Smooth muscle cell (in vitro differentiated cells): ENCODE results near the gene KLF9. TPM values are rescaled to one million over a fixed set of nuclear protein-coding genes. Genes with fewer than 3 reads are reported as not detected.

Experiments
- DNase-seq: peaks from one replicate; lab custom pipeline; 2025; ENCODE audit not compliant: unreplicated experiment; lab: John Stamatoyannopoulos, UW
- H2AFZ ChIP-seq: fragments of 200-600 bp; sonication (generic); 2 replicates; pipeline ENCODE4 v1.6.0; 2016; ENCODE audit warnings: antibody characterized with exemption, low read depth, mild to moderate bottlenecking
- H3F3A ChIP-seq: fragments of 200-600 bp; sonication (generic); 2 replicates; pipeline ENCODE4 v1.6.0; 2017; ENCODE audit warnings: antibody characterized with exemption, low read depth
- H3K27ac ChIP-seq: fragments of 200-600 bp; sonication (generic); 2 replicates; pipeline ENCODE4 v1.5.1; 2016; ENCODE audit warnings: low read depth, mild to moderate bottlenecking
- H3K27me3 ChIP-seq: fragments of 200-600 bp; sonication (generic); 2 replicates; pipeline ENCODE4 v1.6.1; 2016; ENCODE audit warnings: low read depth, mild to moderate bottlenecking
- H3K36me3 ChIP-seq: fragments of 200-600 bp; sonication (generic); 2 replicates; pipeline ENCODE4 v1.5.1; 2016; ENCODE audit warnings: low read depth
- H3K4me1 ChIP-seq: fragments of 200-600 bp; sonication (generic); 2 replicates; pipeline ENCODE4 v1.5.1; 2016; ENCODE audit warnings: low read depth
- H3K4me2 ChIP-seq: fragments of 200-600 bp; sonication (generic); 2 replicates; pipeline ENCODE4 v1.6.0; 2016; ENCODE audit warnings: mild to moderate bottlenecking
- H3K4me3 ChIP-seq: fragments of 200-600 bp; sonication (generic); 2 replicates; pipeline ENCODE4 v1.5.1; 2016; ENCODE audit warnings: mild to moderate bottlenecking
- H3K79me2 ChIP-seq: fragments of 200-600 bp; sonication (generic); 2 replicates; pipeline ENCODE4 v1.6.0; 2016; ENCODE audit warnings: low read depth, mild to moderate bottlenecking
- H3K9ac ChIP-seq: fragments of 200-600 bp; sonication (generic); 2 replicates; pipeline ENCODE4 v1.6.0; 2016; ENCODE audit warnings: low read depth
- H3K9me3 ChIP-seq: fragments of 200-600 bp; sonication (generic); replicated peaks from 2 replicates; pipeline ENCODE4 v1.5.1; 2016; ENCODE audit warnings: low read depth
- H4K20me1 ChIP-seq: fragments of 200-600 bp; sonication (generic); 2 replicates; pipeline ENCODE4 v1.6.0; 2016; ENCODE audit warnings: low read depth
- WGBS: methylation state at CpG from one replicate; pipeline ENCODE4 v1.1.7; 2016; ENCODE audit warnings: low lambda C conversion rate; 5-methylcytosine and 5-hydroxymethylcytosine counted together
- polyA plus RNA-seq: library from polyadenylated mRNA; unstranded; fragments of >200 nt; fragmentation: Nextera tagmentation; extraction: Ambion mirVana; gene quantifications from 2 replicates; pipeline ENCODE4 v1.2.1, GENCODE V29; 2016
- total RNA-seq: library from RNA; depleted of rRNA; stranded (reverse); fragments of >200 nt; gene quantifications from 2 replicates; pipeline ENCODE4 v1.2.3, GENCODE V29; 2014
- TF ChIP-seq, protein P1 (sequence below): fragments of 200-600 bp; sonication (generic); IDR thresholded peaks from 2 replicates; pipeline ENCODE4 v1.5.1; 2017; ENCODE audit warnings: borderline replicate concordance, mild to moderate bottlenecking, antibody characterized with exemption; ENCODE audit not compliant: insufficient read depth, poor library complexity, severe bottlenecking

Gene KLF9
- total and polyA plus RNA-seq, 2 experiments from 2014 or later, result 2.9 to 13.5 TPM

DNA sequence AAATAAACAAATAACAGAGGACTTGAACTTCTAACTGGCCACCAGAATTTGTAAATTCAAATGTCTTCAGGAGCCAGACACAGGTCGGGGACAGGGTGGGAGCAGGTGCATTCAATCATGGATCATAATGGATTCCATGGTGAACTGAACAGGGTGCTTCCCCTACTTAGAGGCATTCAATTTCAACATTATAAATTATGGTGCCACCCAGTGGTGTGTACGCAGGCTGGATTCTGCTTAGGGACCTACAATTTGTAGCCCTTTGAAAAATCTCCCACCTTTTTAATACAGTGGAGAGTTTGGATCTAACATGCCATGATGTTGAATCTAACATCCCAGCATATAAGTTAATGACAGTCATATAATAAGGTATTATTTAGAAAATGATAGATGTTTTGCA lies 22.3 kb downstream of the KLF9 start:
- peaks cover 39% of the 10 kb centered on the region for H3K79me2 ChIP-seq
- H2AFZ ChIP-seq, result no peak overlapping the region
- H3K4me1 ChIP-seq, result peaks cover 7% of the 10 kb centered on the region
- H3K9me3 ChIP-seq, result no peaks in the 10 kb centered on the region
- no peak overlapping the region for H3K27ac ChIP-seq
- TF ChIP-seq, protein P1, sequence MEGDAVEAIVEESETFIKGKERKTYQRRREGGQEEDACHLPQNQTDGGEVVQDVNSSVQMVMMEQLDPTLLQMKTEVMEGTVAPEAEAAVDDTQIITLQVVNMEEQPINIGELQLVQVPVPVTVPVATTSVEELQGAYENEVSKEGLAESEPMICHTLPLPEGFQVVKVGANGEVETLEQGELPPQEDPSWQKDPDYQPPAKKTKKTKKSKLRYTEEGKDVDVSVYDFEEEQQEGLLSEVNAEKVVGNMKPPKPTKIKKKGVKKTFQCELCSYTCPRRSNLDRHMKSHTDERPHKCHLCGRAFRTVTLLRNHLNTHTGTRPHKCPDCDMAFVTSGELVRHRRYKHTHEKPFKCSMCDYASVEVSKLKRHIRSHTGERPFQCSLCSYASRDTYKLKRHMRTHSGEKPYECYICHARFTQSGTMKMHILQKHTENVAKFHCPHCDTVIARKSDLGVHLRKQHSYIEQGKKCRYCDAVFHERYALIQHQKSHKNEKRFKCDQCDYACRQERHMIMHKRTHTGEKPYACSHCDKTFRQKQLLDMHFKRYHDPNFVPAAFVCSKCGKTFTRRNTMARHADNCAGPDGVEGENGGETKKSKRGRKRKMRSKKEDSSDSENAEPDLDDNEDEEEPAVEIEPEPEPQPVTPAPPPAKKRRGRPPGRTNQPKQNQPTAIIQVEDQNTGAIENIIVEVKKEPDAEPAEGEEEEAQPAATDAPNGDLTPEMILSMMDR, result no peak
- H3K27me3 ChIP-seq, result no peaks in the 10 kb centered on the region
- H4K20me1 ChIP-seq, result peaks cover 94% of the 10 kb centered on the region
- WGBS, result 93% methylated on average over 2 of the region's 2 CpGs
- H3K4me3 ChIP-seq, result no peak overlapping the region
- H3F3A ChIP-seq, result no peaks in the 10 kb centered on the region
- DNase-seq, result no peak
- no peaks in the 10 kb centered on the region for H3K36me3 ChIP-seq
- no peak overlapping the region for H3K9ac ChIP-seq
- no peak overlapping the region for H3K4me2 ChIP-seq

- no peak overlapping the region for H3K9ac ChIP-seq
- H3K27ac ChIP-seq, result no peak overlapping the region
- no peak overlapping the region for H2AFZ ChIP-seq
- H3K36me3 ChIP-seq, result no peaks in the 10 kb centered on the region
- TF ChIP-seq, protein P1, result no peak
- H3K4me2 ChIP-seq, result peak overlapping the region; percentile 29
- 68% methylated on average over 2 of the region's 2 CpGs for WGBS
- peaks cover 96% of the 10 kb centered on the region for H4K20me1 ChIP-seq
- no peak overlapping the region for H3K4me3 ChIP-seq
- H3K9me3 ChIP-seq, result no peaks in the 10 kb centered on the region
- no peaks in the 10 kb centered on the region for H3K27me3 ChIP-seq
- H3F3A ChIP-seq, result no peaks in the 10 kb centered on the region
- H3K79me2 ChIP-seq, result peaks cover 29% of the 10 kb centered on the region
- H3K4me1 ChIP-seq, result peaks cover 7% of the 10 kb centered on the region
- no peak for DNase-seq
Measured at GRCh38 chr9:70390933-70391341, 23.5 kb downstream of the KLF9 start.

DNA sequence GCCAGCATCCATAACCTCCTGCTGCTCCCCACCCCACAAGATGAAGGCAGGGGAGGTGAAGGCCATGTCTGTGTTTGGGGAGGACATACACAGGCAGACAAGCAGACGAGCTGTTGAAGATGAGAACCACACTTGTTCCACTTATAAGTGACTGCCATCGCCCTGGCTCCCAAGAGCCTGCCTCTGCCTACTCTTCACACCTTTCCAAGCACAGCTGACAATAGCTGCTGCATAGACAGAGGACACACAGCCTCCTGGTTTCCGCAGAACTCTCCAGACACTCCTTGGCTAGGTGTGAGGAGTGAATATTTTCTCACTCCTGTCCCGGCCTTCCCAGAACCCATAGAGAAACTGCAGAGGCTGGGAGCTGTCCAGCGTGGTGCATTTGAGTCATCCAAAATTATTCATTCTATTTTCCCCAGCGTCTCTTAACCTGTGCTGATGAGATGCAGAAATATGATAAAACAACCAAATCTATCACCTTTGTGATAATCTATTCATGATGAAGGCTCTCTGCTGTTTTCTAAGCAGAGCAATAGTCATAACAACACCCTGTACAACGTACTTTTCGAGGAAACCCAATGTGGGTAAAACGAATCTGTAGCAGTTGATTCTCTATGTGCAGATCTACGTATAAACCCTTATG lies 24.7 kb downstream of the KLF9 start:
- H4K20me1 ChIP-seq, result peaks cover 97% of the 10 kb centered on the region
- H3K36me3 ChIP-seq, result no peaks in the 10 kb centered on the region
- H3F3A ChIP-seq, result no peaks in the 10 kb centered on the region
- no peaks in the 10 kb centered on the region for H3K27me3 ChIP-seq
- no peak overlapping the region for H3K4me2 ChIP-seq
- 70% methylated on average over 10 of the region's 10 CpGs for WGBS
- H3K79me2 ChIP-seq, result peaks cover 18% of the 10 kb centered on the region
- no peaks in the 10 kb centered on the region for H3K9me3 ChIP-seq
- peaks cover 7% of the 10 kb centered on the region for H3K4me1 ChIP-seq
- no peak overlapping the region for H3K27ac ChIP-seq
- H3K9ac ChIP-seq, result no peak overlapping the region
- TF ChIP-seq, protein P1, result no peak
- no peak for DNase-seq
- no peak overlapping the region for H2AFZ ChIP-seq
- no peak overlapping the region for H3K4me3 ChIP-seq

DNA sequence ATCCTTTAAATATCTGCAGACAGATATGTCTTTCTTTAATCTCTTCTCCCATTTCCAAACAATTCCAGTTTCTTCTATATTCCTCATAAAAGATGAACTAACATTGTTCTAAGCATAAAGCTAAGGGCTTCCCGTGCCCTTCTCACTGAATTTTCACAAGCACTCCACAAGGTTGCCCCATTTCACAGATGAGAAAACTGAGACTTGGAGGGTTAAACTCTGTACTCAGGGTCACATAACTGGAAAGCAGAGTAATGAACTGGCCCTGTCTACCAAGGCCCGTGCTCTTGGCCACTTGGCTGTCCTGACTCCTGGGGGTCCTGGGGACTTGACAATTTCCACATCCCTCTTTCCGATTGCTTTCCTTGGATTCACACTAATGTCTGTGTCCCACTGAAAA lies 25.3 kb downstream of the KLF9 start:
- Histone ChIP-seq H3K9me3 (no peaks in the 10 kb centered on the region), H3K9ac (no peak overlapping the region), H3K79me2 (peaks cover 12% of the 10 kb centered on the region), H3K36me3 (no peaks in the 10 kb centered on the region), H3K4me2 (no peak overlapping the region), H3F3A (no peaks in the 10 kb centered on the region), H4K20me1 (peaks cover 97% of the 10 kb centered on the region), H3K4me1 (peaks cover 7% of the 10 kb centered on the region), H3K27me3 (no peaks in the 10 kb centered on the region), H2AFZ (no peak overlapping the region), H3K27ac (no peak overlapping the region), H3K4me3 (no peak overlapping the region)
- TF ChIP-seq, protein P1, result no peak
- WGBS, result 83% methylated on average over 3 of the region's 3 CpGs
- DNase-seq, result no peak
